T-helper 1 cell treated with Interleukin-12 subunit alpha and Interleukin-12 subunit beta and Interleukin-4 antibody, amounts not matched to agents 30 μg/mL and 1 μg/mL, for 36 hours (primary cell): Measurements from ENCODE around the gene CCDC81.
"Not testable (repeated sequence)": the region's sequence is repeated elsewhere in the genome, so short reads cannot be mapped to it uniquely, and the experiment has no call there.

ENCODE experiments used
- H3K27ac Mint-ChIP-seq: one replicate; pipeline ENCODE4 v1.8.0; 2021; ENCODE audit warnings: mild to moderate bottlenecking, mixed read lengths
- H3K27me3 Mint-ChIP-seq: one replicate; pipeline ENCODE4 v1.8.0; 2021; ENCODE audit warnings: low read depth, mixed read lengths
- H3K36me3 Mint-ChIP-seq: one replicate; pipeline ENCODE4 v1.8.0; 2021; ENCODE audit warnings: low read depth, mixed read lengths
- H3K4me1 Mint-ChIP-seq: one replicate; pipeline ENCODE4 v1.8.0; 2021; ENCODE audit warnings: low read depth, mixed read lengths
- H3K4me3 Mint-ChIP-seq: one replicate; pipeline ENCODE4 v1.8.0; 2021; ENCODE audit warnings: mild to moderate bottlenecking, moderate library complexity, mixed read lengths
- H3K9me3 Mint-ChIP-seq: one replicate; pipeline ENCODE4 v1.8.0; 2021; ENCODE audit warnings: mixed read lengths

CCDC81 gene

GRCh38 chr11:86414032-86414431 is 39.3 kb downstream of the CCDC81 start:
- no peaks in the 10 kb centered on the region for H3K36me3 Mint-ChIP-seq
- H3K27me3 Mint-ChIP-seq, result no peaks in the 10 kb centered on the region
- H3K27ac Mint-ChIP-seq, result no peak overlapping the region
- no peaks in the 10 kb centered on the region for H3K9me3 Mint-ChIP-seq
- H3K4me3 Mint-ChIP-seq, result no peak overlapping the region
- H3K4me1 Mint-ChIP-seq, result peaks cover 6% of the 10 kb centered on the region

GRCh38 chr11:86415026-86415425 is 40.3 kb downstream of the CCDC81 start:
- Mint-ChIP-seq H3K27me3 (no peaks in the 10 kb centered on the region), H3K4me1 (peaks cover 8% of the 10 kb centered on the region), H3K27ac (no peak overlapping the region), H3K36me3 (no peaks in the 10 kb centered on the region), H3K9me3 (no peaks in the 10 kb centered on the region), H3K4me3 (no peak overlapping the region)

GRCh38 chr11:86416494-86416893 is 41.8 kb downstream of the CCDC81 start:
- Mint-ChIP-seq H3K36me3 (no peaks in the 10 kb centered on the region), H3K27me3 (no peaks in the 10 kb centered on the region), H3K4me3 (no peak overlapping the region)

GRCh38 chr11:86416951-86417350 is 42.3 kb downstream of the CCDC81 start:
- H3K36me3 Mint-ChIP-seq, H3K27ac Mint-ChIP-seq: not testable (repeated sequence)

More at GRCh38 chr11:86416494-86416893, 41.8 kb downstream of the CCDC81 start:
- peaks cover 8% of the 10 kb centered on the region for H3K4me1 Mint-ChIP-seq
- no peak overlapping the region for H3K27ac Mint-ChIP-seq
- H3K9me3 Mint-ChIP-seq, result no peaks in the 10 kb centered on the region

GRCh38 chr11:86418106-86418505 is 43.4 kb downstream of the CCDC81 start:
- no peak overlapping the region for H3K27ac Mint-ChIP-seq
- H3K4me1 Mint-ChIP-seq, result peaks cover 8% of the 10 kb centered on the region

More at GRCh38 chr11:86416951-86417350, 42.3 kb downstream of the CCDC81 start:
- H3K9me3 Mint-ChIP-seq, H3K27me3 Mint-ChIP-seq, H3K4me3 Mint-ChIP-seq, H3K4me1 Mint-ChIP-seq: not testable (repeated sequence)

GRCh38 chr11:86418513-86418912 is 43.8 kb downstream of the CCDC81 start:
- Mint-ChIP-seq H3K27ac (no peak overlapping the region), H3K27me3 (no peaks in the 10 kb centered on the region), H3K4me1 (peaks cover 8% of the 10 kb centered on the region), H3K9me3 (no peaks in the 10 kb centered on the region), H3K36me3 (no peaks in the 10 kb centered on the region), H3K4me3 (no peak overlapping the region)

More at GRCh38 chr11:86418106-86418505, 43.4 kb downstream of the CCDC81 start:
- no peaks in the 10 kb centered on the region for H3K9me3 Mint-ChIP-seq
- no peak overlapping the region for H3K4me3 Mint-ChIP-seq
- H3K27me3 Mint-ChIP-seq, result no peaks in the 10 kb centered on the region
- no peaks in the 10 kb centered on the region for H3K36me3 Mint-ChIP-seq

- no peaks in the 10 kb centered on the region for H3K9me3 Mint-ChIP-seq
- no peaks in the 10 kb centered on the region for H3K27me3 Mint-ChIP-seq
- no peak overlapping the region for H3K4me3 Mint-ChIP-seq
- no peaks in the 10 kb centered on the region for H3K36me3 Mint-ChIP-seq
- H3K27ac Mint-ChIP-seq, result no peak overlapping the region
- H3K4me1 Mint-ChIP-seq, result peaks cover 8% of the 10 kb centered on the region
Observed at GRCh38 chr11:86418917-86419316, 44.2 kb downstream of the CCDC81 start.

GRCh38 chr11:86421946-86422345 is 47.3 kb downstream of the CCDC81 start:
- H3K36me3 Mint-ChIP-seq, result no peaks in the 10 kb centered on the region
- peaks cover 8% of the 10 kb centered on the region for H3K4me1 Mint-ChIP-seq
- H3K9me3 Mint-ChIP-seq, result no peaks in the 10 kb centered on the region
- no peak overlapping the region for H3K4me3 Mint-ChIP-seq
- H3K27ac Mint-ChIP-seq, result no peak overlapping the region
- H3K27me3 Mint-ChIP-seq, result no peaks in the 10 kb centered on the region

GRCh38 chr11:86422371-86422770 is 47.7 kb downstream of the CCDC81 start:
- Mint-ChIP-seq H3K27me3 (peaks cover 2% of the 10 kb centered on the region), H3K36me3 (no peaks in the 10 kb centered on the region), H3K9me3 (no peaks in the 10 kb centered on the region), H3K4me1 (peaks cover 8% of the 10 kb centered on the region), H3K27ac (no peak overlapping the region), H3K4me3 (no peak overlapping the region)

GRCh38 chr11:86423488-86423887 is 48.8 kb downstream of the CCDC81 start:
- not testable (repeated sequence) for H3K4me1 Mint-ChIP-seq

GRCh38 chr11:86427441-86427840 is 52.8 kb downstream of the CCDC81 start:
- no peak overlapping the region for H3K27ac Mint-ChIP-seq
- H3K4me3 Mint-ChIP-seq, result no peak overlapping the region
- H3K9me3 Mint-ChIP-seq, result peaks cover 10% of the 10 kb centered on the region
- H3K4me1 Mint-ChIP-seq, result no peaks in the 10 kb centered on the region
- H3K27me3 Mint-ChIP-seq, result peaks cover 13% of the 10 kb centered on the region
- H3K36me3 Mint-ChIP-seq, result peaks cover 1% of the 10 kb centered on the region

More at GRCh38 chr11:86423488-86423887, 48.8 kb downstream of the CCDC81 start:
- not testable (repeated sequence) for H3K36me3 Mint-ChIP-seq, H3K9me3 Mint-ChIP-seq, H3K27ac Mint-ChIP-seq, H3K4me3 Mint-ChIP-seq
- H3K27me3 Mint-ChIP-seq, result peaks cover 10% of the 10 kb centered on the region

GRCh38 chr11:86431258-86431657 is 56.6 kb downstream of the CCDC81 start:
- H3K9me3 Mint-ChIP-seq, result peaks cover 10% of the 10 kb centered on the region
- H3K4me1 Mint-ChIP-seq, result no peaks in the 10 kb centered on the region
- H3K27ac Mint-ChIP-seq, result no peak overlapping the region
- peaks cover 13% of the 10 kb centered on the region for H3K27me3 Mint-ChIP-seq
- peaks cover 1% of the 10 kb centered on the region for H3K36me3 Mint-ChIP-seq
- peak overlapping the region; percentile 46 for H3K4me3 Mint-ChIP-seq

- not testable (repeated sequence) for H3K9me3 Mint-ChIP-seq, H3K36me3 Mint-ChIP-seq, H3K27ac Mint-ChIP-seq, H3K4me1 Mint-ChIP-seq, H3K4me3 Mint-ChIP-seq, H3K27me3 Mint-ChIP-seq
Observed at GRCh38 chr11:86433361-86434095, 58.8 kb downstream of the CCDC81 start.

GRCh38 chr11:86435711-86436110 is 61.0 kb downstream of the CCDC81 start:
- Mint-ChIP-seq H3K4me1 (peaks cover 2% of the 10 kb centered on the region), H3K9me3 (peaks cover 5% of the 10 kb centered on the region), H3K27me3 (no peaks in the 10 kb centered on the region), H3K4me3 (no peak overlapping the region), H3K36me3 (peaks cover 2% of the 10 kb centered on the region), H3K27ac (no peak overlapping the region)

- Mint-ChIP-seq H3K4me1 (peaks cover 6% of the 10 kb centered on the region), H3K27me3 (no peaks in the 10 kb centered on the region), H3K27ac (no peak overlapping the region), H3K4me3 (no peak overlapping the region), H3K9me3 (no peaks in the 10 kb centered on the region), H3K36me3 (peaks cover 4% of the 10 kb centered on the region)
Observed at GRCh38 chr11:86438685-86439084, 64.0 kb downstream of the CCDC81 start.
